ENCODE results near the gene TSPAN9. TPM values are rescaled to one million over a fixed set of nuclear protein-coding genes. Genes with fewer than 3 reads are reported as not detected.

TSPAN9 gene
- total RNA-seq, 1 experiment from 2014 or later = 13.2 TPM

- TF ChIP-seq MAX (IDR thresholded peaks at IDR 0.05) = no peak
- TF ChIP-seq POLR2AphosphoS5 (IDR thresholded peaks at IDR 0.05; ENCODE audit: low read depth, low read length) = no peak
- no peak for TF ChIP-seq RAD21 (IDR thresholded peaks at IDR 0.05; ENCODE audit: low read depth)
- no peak for TF ChIP-seq SP1 (IDR thresholded peaks at IDR 0.05; ENCODE audit: low read depth)
- no peak for TF ChIP-seq ELF1 (IDR thresholded peaks at IDR 0.05; ENCODE audit: borderline replicate concordance, low read depth)
- no peak for TF ChIP-seq EGR1 (IDR thresholded peaks at IDR 0.05; ENCODE audit: low read depth)
- no peak for TF ChIP-seq CTCF (IDR thresholded peaks at IDR 0.05 in 2 of 3, conservative IDR thresholded peaks at IDR 0.05 in 1 of 3; ENCODE audit: borderline replicate concordance in 1 of 3, insufficient read depth in 1 of 3, low read depth in 2 of 3, low read length in 2 of 3)
- no peak for TF ChIP-seq POLR2A (IDR thresholded peaks at IDR 0.05; ENCODE audit: borderline replicate concordance, extremely low read depth, insufficient read depth, insufficient read length)
These were observed 136.0 kb downstream of the TSPAN9 start (continued) for GRCh38 chr12:3213188-3213587.

- H3K27ac ChIP-seq (ENCODE audit: low read depth, low read length) = no peak overlapping the region
- no peak overlapping the region for H3K4me3 ChIP-seq (replicated peaks in 1 of 2; ENCODE audit: low read depth in 1 of 2, low read length in 2 of 2)
- H3K4me2 ChIP-seq (ENCODE audit: low read length) = no peak overlapping the region
- intact Hi-C loops (cut with micrococcal nuclease) = no loop called here
- no peak for ATAC-seq
- no TSS peak for BruUV-seq (replicated peaks)
- H2AFZ ChIP-seq (ENCODE audit: low read depth, low read length, poor library complexity, severe bottlenecking) = no peak overlapping the region
- no peaks in the 10 kb centered on the region for H3K9me3 ChIP-seq (ENCODE audit: control insufficient read depth in 1 of 2, insufficient read depth in 1 of 2, low read depth in 1 of 2, low read length in 2 of 2)
- TF ChIP-seq EGR1 (IDR thresholded peaks at IDR 0.05; ENCODE audit: low read depth) (no peak), JUND (IDR thresholded peaks at IDR 0.05) (no peak), TCF7L2 (IDR thresholded peaks at IDR 0.05; ENCODE audit: borderline replicate concordance, extremely low read depth, insufficient read depth, insufficient read length) (no peak), POLR2AphosphoS5 (IDR thresholded peaks at IDR 0.05; ENCODE audit: low read depth, low read length) (no peak)
- POLR2A ChIA-PET = no interaction called here
- RAD21 ChIA-PET (ENCODE audit: low non-redundant PET in 1 of 2, low total read pairs in 2 of 2, uncharacterized antibody in 2 of 2, unreplicated experiment in 2 of 2) = no interaction called here
- CTCF ChIA-PET = interaction anchor here (1.0 kb wide), 1 partner anchor 12 kb away, joined by 5 read pairs; no protein-coding TSS in a partner anchor
- no peak for DNase-seq (ENCODE audit: low read depth, low spot score)
- H3K9ac ChIP-seq (ENCODE audit: low read length) = no peak overlapping the region
- no peaks in the 10 kb centered on the region for H3K79me2 ChIP-seq (ENCODE audit: insufficient read depth, low read length)
- H4K20me1 ChIP-seq (ENCODE audit: insufficient read depth) = no peaks in the 10 kb centered on the region
- no peaks in the 10 kb centered on the region for H3K36me3 ChIP-seq (ENCODE audit: control insufficient read depth in 1 of 2, insufficient read depth in 2 of 2, low read length in 2 of 2)
- no peaks in the 10 kb centered on the region for H3K9me2 ChIP-seq (ENCODE audit: insufficient read depth)
- peaks cover 0 to 24% of the 10 kb centered on the region in 2 experiments; a peak in 2 of 4 replicates for H3K4me1 ChIP-seq (ENCODE audit: control insufficient read depth in 1 of 2, insufficient read depth in 2 of 2, low read length in 2 of 2)
- H3K27me3 ChIP-seq (ENCODE audit: insufficient read depth, low read length) = no peaks in the 10 kb centered on the region
These were observed 136.6 kb downstream of the TSPAN9 start for GRCh38 chr12:3213768-3214167.

Data from HCT116 (cell line).